Stimulated activated CD8-positive, alpha-beta memory T cell treated with anti-CD3 and anti-CD28 coated beads, Interleukin-2, amount 100 ng/mL, for 1 hour (primary cell): ENCODE measurements around the gene CPM.
A peak's percentile ranks its signal among the peaks of the same experiment; 100 is the strongest.
"Not testable (repeated sequence)": the region's sequence is repeated elsewhere in the genome, so short reads cannot be mapped to it uniquely, and the experiment has no call there.

Experiments used
- DNase-seq, 2 donors: peaks; one replicate each; pipeline ENCODE4 v3.0.0-alpha.2; 2020; ENCODE audit warnings: low read depth in 2 of 2

CPM gene

GRCh38 chr12:68827895-68828671 lies 104.9 kb downstream of the CPM start:
- no peak for DNase-seq

GRCh38 chr12:68825569-68826217 lies 107.3 kb downstream of the CPM start:
- no peak for DNase-seq

GRCh38 chr12:68824597-68825250 lies 108.2 kb downstream of the CPM start:
- DNase-seq: no peak

GRCh38 chr12:68824131-68824530 lies 108.8 kb downstream of the CPM start:
- no peak for DNase-seq

- no peak for DNase-seq
These were observed 109.3 kb downstream of the CPM start for GRCh38 chr12:68823696-68824095.

GRCh38 chr12:68821357-68822188 lies 111.4 kb downstream of the CPM start:
- DNase-seq: no peak

GRCh38 chr12:68819481-68819880 lies 113.5 kb downstream of the CPM start:
- DNase-seq: not testable (repeated sequence)

- no peak for DNase-seq
These were observed 116.8 kb downstream of the CPM start for GRCh38 chr12:68815928-68816800.

GRCh38 chr12:68815232-68815927 lies 117.6 kb downstream of the CPM start:
- no peak for DNase-seq

- DNase-seq: no peak
These were observed 118.3 kb downstream of the CPM start for GRCh38 chr12:68814490-68815231.

GRCh38 chr12:68813242-68813593 lies 119.8 kb downstream of the CPM start:
- DNase-seq: no peak

- DNase-seq: no peak
These were observed 120.3 kb downstream of the CPM start for GRCh38 chr12:68812553-68813241.

- DNase-seq: not testable (repeated sequence)
These were observed 121.4 kb downstream of the CPM start for GRCh38 chr12:68811573-68811972.

- DNase-seq: not testable (repeated sequence)
These were observed 123.0 kb downstream of the CPM start for GRCh38 chr12:68810027-68810389.

- DNase-seq: no peak
These were observed 123.6 kb downstream of the CPM start for GRCh38 chr12:68809190-68810026.

GRCh38 chr12:68808388-68809189 lies 124.4 kb downstream of the CPM start:
- peak; percentile 23 to 31 for DNase-seq
